ENCODE data around the gene PROC.

PROC gene

DNA sequence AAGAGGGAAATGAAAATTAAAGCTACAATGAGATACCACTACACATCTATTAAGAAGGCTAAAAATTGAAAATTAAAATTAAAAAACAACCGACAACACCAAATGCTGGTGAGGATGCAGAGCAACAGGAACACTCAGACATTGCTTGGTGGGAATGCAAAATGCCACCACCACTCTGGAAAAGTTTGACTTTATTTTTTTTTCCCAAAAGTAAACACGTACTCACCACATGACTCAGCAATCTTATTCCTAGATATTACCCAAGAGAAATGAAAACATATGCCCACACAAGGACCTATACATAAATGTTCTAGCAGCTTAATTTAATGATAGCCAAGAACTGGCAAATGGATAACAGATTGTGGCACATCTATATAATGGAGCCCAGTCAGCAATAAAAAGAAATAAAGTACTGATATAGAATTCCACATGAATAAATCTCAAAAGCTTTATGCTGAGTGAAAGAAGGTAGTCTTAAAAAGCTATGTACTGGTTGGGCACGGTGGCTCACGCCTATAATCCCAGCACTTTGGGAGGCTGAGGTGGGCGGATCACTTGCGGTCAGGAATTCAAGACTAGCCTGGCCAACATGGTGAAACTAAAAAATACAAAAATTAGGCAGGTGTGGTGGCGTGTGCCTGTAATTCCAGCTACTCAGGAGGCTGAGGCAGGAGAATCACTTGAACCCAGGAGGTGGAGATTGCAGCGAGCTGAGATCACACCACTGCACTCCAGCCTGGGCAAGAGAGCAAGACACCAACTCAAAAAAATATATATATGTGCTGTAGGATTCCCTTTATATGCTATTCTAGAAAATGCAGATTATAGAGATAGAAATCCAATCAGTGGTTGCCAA lies 4.2 kb upstream of the PROC start:
- no peak for DNase-seq (ENCODE audit: low read depth)
- TF ChIP-seq, protein P1, sequence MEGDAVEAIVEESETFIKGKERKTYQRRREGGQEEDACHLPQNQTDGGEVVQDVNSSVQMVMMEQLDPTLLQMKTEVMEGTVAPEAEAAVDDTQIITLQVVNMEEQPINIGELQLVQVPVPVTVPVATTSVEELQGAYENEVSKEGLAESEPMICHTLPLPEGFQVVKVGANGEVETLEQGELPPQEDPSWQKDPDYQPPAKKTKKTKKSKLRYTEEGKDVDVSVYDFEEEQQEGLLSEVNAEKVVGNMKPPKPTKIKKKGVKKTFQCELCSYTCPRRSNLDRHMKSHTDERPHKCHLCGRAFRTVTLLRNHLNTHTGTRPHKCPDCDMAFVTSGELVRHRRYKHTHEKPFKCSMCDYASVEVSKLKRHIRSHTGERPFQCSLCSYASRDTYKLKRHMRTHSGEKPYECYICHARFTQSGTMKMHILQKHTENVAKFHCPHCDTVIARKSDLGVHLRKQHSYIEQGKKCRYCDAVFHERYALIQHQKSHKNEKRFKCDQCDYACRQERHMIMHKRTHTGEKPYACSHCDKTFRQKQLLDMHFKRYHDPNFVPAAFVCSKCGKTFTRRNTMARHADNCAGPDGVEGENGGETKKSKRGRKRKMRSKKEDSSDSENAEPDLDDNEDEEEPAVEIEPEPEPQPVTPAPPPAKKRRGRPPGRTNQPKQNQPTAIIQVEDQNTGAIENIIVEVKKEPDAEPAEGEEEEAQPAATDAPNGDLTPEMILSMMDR (IDR thresholded peaks at IDR 0.05; ENCODE audit: low read depth, low read length, missing control alignments) = no peak
- H3K4me3 ChIP-seq (ENCODE audit: low read depth, low read length) = no peak overlapping the region
- in situ Hi-C loops (cut with HindIII; ENCODE audit: low sequenced_read_pairs) = no loop called here

DNA sequence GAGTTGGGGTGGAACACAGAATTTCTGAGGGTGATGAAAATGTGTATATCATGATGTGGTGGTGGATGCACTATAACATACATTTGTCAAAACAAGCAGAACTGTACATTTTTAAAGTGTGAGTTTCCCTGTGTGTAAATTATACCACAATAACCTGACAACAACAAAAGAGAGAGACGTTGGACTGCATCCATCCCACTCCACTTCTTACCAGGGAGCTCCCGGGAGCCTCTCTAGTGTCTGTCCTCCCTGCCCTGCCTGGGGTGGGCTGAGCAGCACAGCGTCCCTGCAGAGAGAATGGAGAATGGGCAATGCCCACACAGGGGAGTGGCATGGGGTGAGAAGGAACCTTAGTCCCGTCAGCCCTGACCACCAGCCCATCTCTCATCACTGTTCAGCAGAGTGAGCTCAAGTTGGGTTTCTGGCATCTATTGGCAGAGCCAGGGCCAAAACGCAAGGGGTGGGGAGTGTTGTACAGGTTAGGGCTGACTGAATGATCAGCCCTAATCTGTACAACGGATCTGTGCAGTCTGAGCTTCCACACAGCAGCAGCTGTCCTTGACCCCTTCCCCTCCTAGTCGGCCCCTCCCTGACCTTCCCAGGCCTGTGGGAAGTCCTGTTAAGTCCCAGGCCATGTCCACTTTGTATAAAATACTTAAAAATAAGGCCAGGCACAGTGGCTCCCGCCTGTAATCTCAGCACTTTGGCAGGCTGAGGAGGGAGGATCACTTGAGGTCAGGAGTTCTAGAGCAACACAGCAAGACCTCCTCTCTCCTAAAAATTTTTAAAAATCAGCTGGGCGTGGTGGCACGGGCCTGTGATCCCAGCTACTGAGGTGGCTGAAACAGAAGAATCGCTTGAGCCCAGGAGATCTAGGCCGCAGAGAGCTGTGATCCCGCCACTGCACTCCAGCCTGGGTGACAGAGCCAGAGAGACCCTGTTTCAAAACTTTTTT lies 3.3 kb upstream of the PROC start:
- H3K4me3 ChIP-seq (ENCODE audit: low read depth, low read length) = no peak overlapping the region
- DNase-seq (ENCODE audit: low read depth) = no peak
- TF ChIP-seq, protein P1 (IDR thresholded peaks at IDR 0.05; ENCODE audit: low read depth, low read length, missing control alignments) = no peak
- in situ Hi-C loops (cut with HindIII; ENCODE audit: low sequenced_read_pairs) = no loop called here

DNA sequence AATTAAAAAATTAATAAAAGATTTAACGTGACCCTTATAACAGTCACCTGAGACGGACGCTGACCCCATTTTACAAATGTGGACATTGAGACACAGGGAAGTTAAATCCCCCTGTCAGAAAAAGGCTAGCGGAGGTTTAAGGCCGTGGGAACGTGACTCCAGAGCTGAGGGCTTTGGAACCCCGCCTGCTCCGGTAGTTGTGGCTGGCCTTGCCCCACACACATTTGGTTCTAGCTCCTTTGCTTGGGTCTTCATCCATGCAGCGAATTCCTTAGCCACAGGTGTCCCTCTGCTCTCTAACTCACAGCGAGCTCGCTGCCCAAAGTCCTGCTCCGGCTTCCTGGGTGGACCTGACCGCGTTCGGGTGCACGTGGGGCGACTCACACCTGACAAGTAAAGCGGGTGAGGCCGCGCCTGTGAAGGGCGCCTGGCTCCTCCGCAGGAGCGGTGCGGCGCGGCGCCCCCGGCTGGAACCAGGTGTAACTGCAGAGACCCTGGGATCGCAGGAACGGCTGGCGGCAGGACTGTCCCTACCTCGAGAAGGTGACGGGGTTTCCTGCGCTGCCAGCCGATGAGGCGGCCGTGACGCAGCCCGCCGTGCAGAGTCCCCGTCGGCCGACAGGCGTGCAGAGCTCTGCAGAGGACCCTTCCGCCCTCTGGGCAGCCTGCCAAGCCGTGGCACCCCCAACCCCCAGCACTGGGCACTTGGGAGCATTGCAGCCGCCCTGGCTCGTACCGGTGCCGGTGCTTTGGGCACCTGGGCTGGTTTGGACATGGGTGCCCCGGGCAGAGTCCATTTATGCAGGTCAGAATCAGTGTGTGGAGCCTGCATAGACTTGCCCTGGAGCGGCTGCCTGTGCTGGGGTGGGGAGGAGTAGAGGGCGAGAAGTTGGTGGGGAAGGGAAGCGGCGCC lies 2.4 kb upstream of the PROC start:
- in situ Hi-C loops (cut with HindIII; ENCODE audit: low sequenced_read_pairs) = no loop called here

DNA sequence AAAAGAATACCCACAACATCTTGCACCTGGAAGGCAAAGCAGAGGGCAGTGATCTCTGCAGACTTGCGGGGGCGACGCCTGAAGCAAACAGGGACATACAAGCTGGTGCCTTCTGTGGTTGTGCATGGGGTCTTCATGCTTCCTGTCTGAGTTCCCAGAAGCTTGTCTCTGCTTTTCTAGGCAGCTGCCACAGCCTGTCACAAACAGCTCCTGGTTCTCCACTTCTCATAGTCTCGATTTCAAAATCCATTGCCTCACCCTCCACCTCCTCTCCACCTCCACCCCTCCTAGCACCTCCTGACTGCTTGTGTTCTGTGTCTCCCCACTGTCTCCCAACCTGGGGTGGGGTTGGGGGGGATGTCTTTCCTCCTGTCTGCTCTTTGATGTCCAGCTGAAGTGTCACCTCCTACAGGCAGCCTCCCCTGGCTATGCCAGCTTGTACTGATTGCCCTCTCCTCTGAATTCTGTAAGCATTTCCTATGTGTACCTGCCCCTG lies 1.7 kb upstream of the PROC start:
- in situ Hi-C loops (cut with HindIII; ENCODE audit: low sequenced_read_pairs) = no loop called here
- TF ChIP-seq, protein P1 (IDR thresholded peaks at IDR 0.05; ENCODE audit: low read depth, low read length, missing control alignments) = no peak
- no peak overlapping the region for H3K4me3 ChIP-seq (ENCODE audit: low read depth, low read length)
- DNase-seq (ENCODE audit: low read depth) = no peak

More for the DNA sequence above, 2.4 kb upstream of the PROC start:
- no peak for DNase-seq (ENCODE audit: low read depth)
- H3K4me3 ChIP-seq (ENCODE audit: low read depth, low read length) = peak overlapping the region; percentile 27
- TF ChIP-seq, protein P1 (IDR thresholded peaks at IDR 0.05; ENCODE audit: low read depth, low read length, missing control alignments) = peak; percentile 59

DNA sequence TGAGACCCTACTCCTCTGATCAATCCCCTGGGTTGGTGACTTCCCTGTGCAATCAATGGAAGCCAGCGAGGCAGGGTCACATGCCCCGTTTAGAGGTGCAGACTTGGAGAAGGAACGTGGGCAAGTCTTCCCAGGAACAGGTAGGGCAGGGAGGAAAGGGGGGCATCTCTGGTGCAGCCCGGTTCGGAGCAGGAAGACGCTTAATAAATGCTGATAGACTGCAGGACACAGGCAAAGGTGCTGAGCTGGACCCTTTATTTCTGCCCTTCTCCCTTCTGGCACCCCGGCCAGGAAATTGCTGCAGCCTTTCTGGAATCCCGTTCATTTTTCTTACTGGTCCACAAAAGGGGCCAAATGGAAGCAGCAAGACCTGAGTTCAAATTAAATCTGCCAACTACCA lies 821 bp upstream of the PROC start:
- in situ Hi-C loops (cut with HindIII; ENCODE audit: low sequenced_read_pairs) = no loop called here
- no peak overlapping the region for H3K4me3 ChIP-seq (ENCODE audit: low read depth, low read length)
- DNase-seq (ENCODE audit: low read depth) = no peak
- TF ChIP-seq, protein P1 (IDR thresholded peaks at IDR 0.05; ENCODE audit: low read depth, low read length, missing control alignments) = no peak

All from astrocyte of the cerebellum (primary cell).